IPS-20b (cell line): ENCODE results near the gene TSHR.
"Not testable (repeated sequence)": the region's sequence is repeated elsewhere in the genome, so short reads cannot be mapped to it uniquely, and the experiment has no call there.

Source experiments
- H3K27ac ChIP-seq: one replicate; pipeline ENCODE4 v1.5.1; 2013; ENCODE audit warnings: low read length
- H3K27me3 ChIP-seq: 2 replicates; pipeline ENCODE4 v1.6.1; 2013; ENCODE audit warnings: mild to moderate bottlenecking, low read length, inconsistent platforms; ENCODE audit not compliant: insufficient read depth
- H3K36me3 ChIP-seq: 2 replicates; pipeline ENCODE4 v1.6.1; 2013; ENCODE audit warnings: low read depth, mild to moderate bottlenecking, inconsistent platforms, low read length, moderate library complexity; ENCODE audit not compliant: insufficient read depth
- H3K4me1 ChIP-seq: 2 replicates; pipeline ENCODE4 v1.6.1; 2013; ENCODE audit warnings: mild to moderate bottlenecking, control low read depth, inconsistent platforms, low read length, moderate library complexity; ENCODE audit not compliant: insufficient read depth
- H3K4me3 ChIP-seq: 2 replicates; pipeline ENCODE4 v1.5.1; 2013; ENCODE audit warnings: mild to moderate bottlenecking, low read length, inconsistent platforms
- H3K9ac ChIP-seq: 2 replicates; pipeline ENCODE4 v1.6.1; 2013; ENCODE audit warnings: low read depth, mild to moderate bottlenecking, inconsistent platforms, low read length, moderate library complexity
- H3K9me3 ChIP-seq: 2 replicates; pipeline ENCODE4 v1.6.1; 2013; ENCODE audit warnings: mild to moderate bottlenecking, low read depth, low read length, inconsistent platforms; ENCODE audit not compliant: insufficient read depth

The TSHR gene

DNA sequence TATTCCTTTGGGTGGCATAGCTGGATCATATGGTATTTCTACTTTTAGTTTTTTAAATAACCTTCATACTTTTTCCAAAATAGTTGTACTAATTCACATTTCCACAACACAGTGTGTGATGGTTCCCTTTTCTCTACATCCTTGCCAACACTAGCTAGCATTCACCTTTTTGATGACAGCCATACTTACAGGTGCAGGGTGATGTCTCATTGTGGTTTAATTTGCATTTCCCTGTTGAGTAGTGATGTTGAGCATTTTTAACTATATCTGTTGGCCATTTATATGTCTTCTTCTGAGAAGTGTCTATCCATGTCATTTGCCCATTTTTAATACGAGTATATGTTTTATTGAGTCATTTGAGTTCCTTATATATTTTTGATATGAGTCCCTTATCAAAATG, 96.1 kb downstream of the TSHR start:
- Histone ChIP-seq H3K4me1 (no peaks in the 10 kb centered on the region), H3K27me3 (no peaks in the 10 kb centered on the region), H3K4me3 (no peak overlapping the region), H3K9ac (no peak overlapping the region), H3K36me3 (no peaks in the 10 kb centered on the region), H3K9me3 (peaks cover 17% of the 10 kb centered on the region), H3K27ac (no peak overlapping the region)

DNA sequence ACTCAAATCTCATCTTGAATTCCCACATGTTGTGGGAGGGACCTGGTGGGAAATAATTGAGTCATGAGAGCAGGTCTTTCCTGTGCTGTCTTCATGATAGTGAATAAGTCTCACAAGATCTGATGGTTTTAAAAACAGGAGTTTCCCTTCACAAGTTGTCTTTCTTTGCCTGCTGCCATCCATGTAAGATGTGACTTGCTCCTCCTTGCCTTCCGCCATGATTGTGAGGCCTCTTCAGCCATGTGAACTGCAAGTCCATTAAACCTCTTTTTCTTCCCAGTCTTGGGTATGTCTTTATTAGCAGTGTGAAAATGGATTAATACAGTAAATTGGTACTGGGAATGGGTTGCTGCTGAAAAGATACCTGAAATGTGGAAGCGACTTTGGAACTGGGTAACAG, 98.6 kb downstream of the TSHR start:
- H3K9ac ChIP-seq, H3K4me1 ChIP-seq, H3K36me3 ChIP-seq, H3K4me3 ChIP-seq, H3K27me3 ChIP-seq, H3K27ac ChIP-seq: not testable (repeated sequence)
- peaks cover 17% of the 10 kb centered on the region for H3K9me3 ChIP-seq

DNA sequence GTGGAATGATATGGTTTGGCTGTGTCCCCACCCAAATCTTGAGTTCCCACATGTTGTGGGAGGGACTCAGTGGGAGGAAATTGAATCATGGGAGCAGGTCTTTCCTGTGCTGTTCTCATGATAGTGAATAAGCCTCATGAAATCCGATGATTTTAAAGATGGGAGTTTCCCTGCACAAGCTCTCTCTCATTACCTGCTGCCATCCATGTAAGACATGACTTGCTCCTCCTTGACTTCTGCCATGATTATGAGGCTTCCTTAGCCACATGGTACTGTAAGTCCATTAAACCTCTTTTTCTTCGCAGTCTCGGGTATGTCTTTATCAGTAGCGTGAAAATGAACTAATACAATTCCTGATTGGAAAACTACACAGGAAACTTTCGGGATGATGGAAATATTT, 100.5 kb downstream of the TSHR start:
- Histone ChIP-seq H3K36me3 (no peaks in the 10 kb centered on the region), H3K9ac (no peak overlapping the region), H3K9me3 (peaks cover 17% of the 10 kb centered on the region), H3K27me3 (no peaks in the 10 kb centered on the region), H3K4me3 (no peak overlapping the region), H3K27ac (no peak overlapping the region), H3K4me1 (no peaks in the 10 kb centered on the region)

DNA sequence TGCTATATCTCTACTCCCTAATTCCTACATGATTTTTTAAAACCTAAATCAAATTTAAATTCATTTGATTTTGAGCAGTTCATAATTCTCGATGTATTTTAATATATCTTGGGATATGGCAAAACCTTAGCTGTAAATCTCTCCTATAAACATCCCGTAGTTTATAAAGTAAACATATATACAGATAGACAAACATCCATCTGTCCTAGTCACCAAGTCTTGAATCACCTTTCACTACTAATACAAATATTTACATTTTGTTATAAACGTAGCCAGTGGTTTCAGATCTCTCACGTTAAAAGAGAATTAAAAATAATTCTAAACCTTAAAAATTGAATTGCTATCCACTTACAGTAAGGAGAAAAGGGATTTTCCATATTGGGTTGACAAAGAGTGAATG, 107.0 kb downstream of the TSHR start:
- Histone ChIP-seq H3K4me1 (no peaks in the 10 kb centered on the region), H3K4me3 (no peak overlapping the region)

DNA sequence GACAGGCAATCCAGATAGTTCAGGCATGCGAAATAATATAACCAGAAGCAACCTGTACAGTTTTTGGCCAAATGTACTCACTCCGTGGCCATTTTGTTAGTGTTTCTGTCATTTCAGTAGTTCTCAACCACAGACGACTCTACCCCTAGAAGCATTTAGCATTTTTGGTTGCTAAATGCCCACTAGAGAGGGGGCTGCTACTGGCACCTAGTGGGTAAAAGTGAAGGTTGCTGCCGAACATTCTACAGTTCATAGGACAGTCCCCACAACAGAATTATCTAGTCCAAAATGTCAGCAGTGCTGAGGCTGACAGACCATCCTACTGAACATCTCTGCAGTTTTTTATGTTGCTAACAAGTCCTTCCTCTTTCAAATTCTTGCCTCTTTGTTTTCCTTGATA, 107.4 kb downstream of the TSHR start:
- no peak overlapping the region for H3K9ac ChIP-seq
- no peaks in the 10 kb centered on the region for H3K9me3 ChIP-seq
- no peaks in the 10 kb centered on the region for H3K27me3 ChIP-seq
- no peaks in the 10 kb centered on the region for H3K36me3 ChIP-seq
- no peaks in the 10 kb centered on the region for H3K4me1 ChIP-seq
- H3K27ac ChIP-seq = no peak overlapping the region
- no peak overlapping the region for H3K4me3 ChIP-seq

More for the DNA sequence above, 107.0 kb downstream of the TSHR start:
- H3K36me3 ChIP-seq = no peaks in the 10 kb centered on the region
- H3K9ac ChIP-seq = no peak overlapping the region
- H3K27me3 ChIP-seq = no peaks in the 10 kb centered on the region
- H3K27ac ChIP-seq = no peak overlapping the region
- no peaks in the 10 kb centered on the region for H3K9me3 ChIP-seq

DNA sequence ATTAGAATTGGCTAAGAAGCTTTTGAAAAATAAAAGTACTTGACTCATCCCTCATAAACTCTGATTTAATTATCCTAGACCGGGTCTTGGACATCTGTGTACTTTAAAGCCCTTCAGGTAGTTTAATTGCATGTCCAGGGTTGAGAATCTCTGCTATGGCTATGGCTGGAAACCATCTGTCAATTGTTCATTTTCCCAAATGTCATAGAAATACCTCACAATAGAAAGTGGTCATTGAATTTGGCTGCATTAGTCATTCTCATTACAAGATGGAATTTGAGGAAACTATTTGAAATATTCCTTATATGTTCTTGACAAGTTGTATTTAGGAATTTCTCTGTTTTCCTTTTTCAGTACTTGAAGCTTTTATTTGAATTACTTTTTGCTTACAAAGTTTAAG, 111.3 kb downstream of the TSHR start:
- H3K4me3 ChIP-seq = no peak overlapping the region
- no peaks in the 10 kb centered on the region for H3K36me3 ChIP-seq
- H3K27ac ChIP-seq = no peak overlapping the region
- H3K27me3 ChIP-seq = no peaks in the 10 kb centered on the region
- H3K9me3 ChIP-seq = peaks cover 6% of the 10 kb centered on the region; the same call in 1 of the 2 replicates
- H3K4me1 ChIP-seq = no peaks in the 10 kb centered on the region
- no peak overlapping the region for H3K9ac ChIP-seq

DNA sequence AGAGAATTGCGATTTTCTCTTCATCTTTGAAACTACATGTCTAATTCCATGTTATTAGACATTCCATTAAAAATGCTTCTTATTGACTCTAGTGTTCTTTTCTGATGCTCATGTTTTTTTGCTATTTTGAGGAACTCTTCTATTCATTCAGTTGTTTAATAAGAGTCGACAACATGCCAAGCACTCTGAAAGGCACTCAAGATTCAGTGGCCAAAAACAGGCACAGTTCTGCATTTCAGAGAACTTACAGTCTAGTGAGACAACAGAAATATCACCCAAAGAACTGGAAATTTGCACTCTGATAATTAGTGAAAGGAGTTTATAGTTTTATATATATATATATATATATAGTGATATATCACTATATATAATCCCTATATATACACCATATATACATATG, 111.7 kb downstream of the TSHR start:
- Histone ChIP-seq H3K4me3 (no peak overlapping the region), H3K4me1 (no peaks in the 10 kb centered on the region), H3K27ac (no peak overlapping the region), H3K9me3 (peaks cover 11% of the 10 kb centered on the region; the same call in 1 of the 2 replicates), H3K9ac (no peak overlapping the region), H3K36me3 (no peaks in the 10 kb centered on the region), H3K27me3 (no peaks in the 10 kb centered on the region)

DNA sequence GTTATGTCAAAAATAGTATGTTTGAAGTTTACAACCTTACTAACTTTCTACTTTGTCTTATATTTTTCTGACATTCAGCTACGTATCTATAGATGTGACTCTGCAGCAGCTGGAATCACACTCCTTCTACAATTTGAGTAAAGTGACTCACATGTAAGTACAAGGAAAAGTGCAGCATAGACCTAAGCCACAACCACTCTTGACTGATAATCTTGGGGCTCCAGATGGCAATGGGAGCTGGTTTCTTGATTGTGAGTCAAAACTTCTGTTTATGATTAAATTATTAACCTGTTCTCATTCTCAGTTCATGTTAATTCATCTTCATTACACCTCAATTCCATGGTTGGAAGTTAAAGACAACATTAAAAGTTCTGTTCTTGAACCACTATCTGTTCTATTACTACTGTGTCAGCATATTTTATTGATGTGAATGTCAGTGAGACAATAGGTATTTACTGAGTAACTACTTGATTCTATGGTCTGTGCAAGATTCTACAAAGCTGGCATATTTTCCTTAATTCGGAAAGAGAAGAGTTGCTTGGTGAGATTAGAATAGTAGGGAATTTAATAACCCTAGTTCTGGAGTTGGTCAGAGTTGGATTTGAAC, 112.9 kb downstream of the TSHR start:
- Histone ChIP-seq H3K9me3 (peaks cover 14% of the 10 kb centered on the region; the same call in 1 of the 2 replicates), H3K27me3 (no peaks in the 10 kb centered on the region)

DNA sequence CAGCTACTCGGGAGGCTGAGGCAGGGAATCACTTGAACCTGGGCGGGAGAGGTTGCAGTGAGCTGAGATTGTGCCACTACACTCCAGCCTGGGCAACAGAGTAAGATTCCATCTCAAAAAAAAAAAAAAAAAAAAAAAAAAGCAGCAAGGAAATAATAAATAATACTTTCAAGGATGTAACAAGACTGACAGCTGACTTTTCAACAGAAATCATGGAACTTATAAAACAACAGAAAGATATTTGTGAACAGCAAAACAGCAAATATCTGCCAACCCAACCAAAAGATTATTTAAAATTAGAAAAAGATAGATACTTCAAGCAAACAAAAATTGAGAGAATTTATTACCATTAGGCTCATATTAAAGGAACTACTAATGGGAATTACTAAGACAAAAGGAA, 115.1 kb downstream of the TSHR start:
- H3K27me3 ChIP-seq = no peaks in the 10 kb centered on the region
- peaks cover 14% of the 10 kb centered on the region; the same call in 1 of the 2 replicates for H3K9me3 ChIP-seq
- no peak overlapping the region for H3K4me3 ChIP-seq
- H3K36me3 ChIP-seq = no peaks in the 10 kb centered on the region
- H3K9ac ChIP-seq = no peak overlapping the region
- no peak overlapping the region for H3K27ac ChIP-seq
- H3K4me1 ChIP-seq = no peaks in the 10 kb centered on the region

More for the DNA sequence above, 112.9 kb downstream of the TSHR start:
- Histone ChIP-seq H3K9ac (no peak overlapping the region), H3K4me3 (no peak overlapping the region), H3K36me3 (no peaks in the 10 kb centered on the region), H3K27ac (no peak overlapping the region), H3K4me1 (no peaks in the 10 kb centered on the region)

DNA sequence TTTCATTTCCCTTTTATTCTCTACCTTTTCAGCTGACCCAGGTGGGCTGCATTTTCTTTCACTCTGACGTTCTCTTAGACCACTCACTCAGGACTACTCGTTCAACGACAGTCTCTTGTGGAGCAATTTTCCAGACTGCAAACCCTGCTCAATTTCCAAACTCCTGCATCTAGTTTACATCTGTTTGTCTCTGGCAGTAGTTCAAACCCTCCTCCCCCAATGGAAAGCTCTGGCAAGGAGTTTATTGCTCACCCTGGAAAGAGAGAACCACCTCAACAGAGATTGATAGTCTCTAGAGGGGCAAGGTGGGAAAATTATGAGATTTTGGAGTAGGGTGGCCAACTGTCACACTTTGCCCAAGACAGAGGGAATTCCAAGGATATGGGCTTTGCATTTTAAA, 130.2 kb downstream of the TSHR start:
- Histone ChIP-seq H3K36me3 (no peaks in the 10 kb centered on the region), H3K4me1 (no peaks in the 10 kb centered on the region), H3K9ac (no peak overlapping the region), H3K27me3 (no peaks in the 10 kb centered on the region), H3K27ac (no peak overlapping the region), H3K4me3 (no peak overlapping the region), H3K9me3 (no peaks in the 10 kb centered on the region)

DNA sequence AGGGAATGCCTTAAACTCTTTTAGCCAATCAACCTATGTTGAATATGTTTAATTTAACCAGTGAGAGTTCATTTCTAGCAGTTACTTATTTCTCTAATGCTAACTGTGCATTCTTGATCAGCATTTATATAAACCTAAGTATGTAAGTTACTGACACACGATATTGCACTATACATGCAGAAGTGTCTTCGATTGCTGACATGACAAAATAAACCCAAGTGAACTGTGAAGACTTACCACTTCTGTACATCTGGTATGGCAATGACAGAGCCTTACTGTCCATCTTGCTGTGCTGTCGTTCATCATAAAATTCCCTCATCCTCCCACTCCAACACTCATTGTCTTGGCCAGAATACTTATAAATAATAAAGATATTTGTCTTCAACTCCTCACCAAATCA, 131.8 kb downstream of the TSHR start:
- no peaks in the 10 kb centered on the region for H3K4me1 ChIP-seq
- no peak overlapping the region for H3K9ac ChIP-seq
- no peaks in the 10 kb centered on the region for H3K27me3 ChIP-seq
- H3K27ac ChIP-seq = no peak overlapping the region
- no peak overlapping the region for H3K4me3 ChIP-seq
- no peaks in the 10 kb centered on the region for H3K9me3 ChIP-seq
- H3K36me3 ChIP-seq = no peaks in the 10 kb centered on the region

DNA sequence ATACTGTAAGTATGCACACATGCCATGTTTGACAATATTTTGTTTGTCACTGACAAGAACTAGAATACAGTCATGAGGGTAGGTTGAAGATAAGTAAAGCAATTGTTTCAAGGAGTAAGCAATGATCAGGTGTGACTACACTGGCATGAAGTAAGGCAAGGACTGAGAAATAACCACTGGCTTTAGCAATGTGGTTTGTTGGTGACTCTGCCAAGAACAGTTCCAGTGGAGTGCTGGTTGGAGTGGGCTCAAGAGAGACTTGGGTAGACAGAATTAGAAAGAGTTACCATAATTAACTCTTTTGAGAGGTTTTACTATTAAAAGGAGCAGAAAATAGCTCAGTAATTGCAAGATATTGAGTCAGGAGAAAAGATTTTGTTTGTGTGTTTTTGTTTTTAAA, 135.7 kb downstream of the TSHR start:
- Histone ChIP-seq H3K4me3 (no peak overlapping the region), H3K9ac (no peak overlapping the region), H3K36me3 (no peaks in the 10 kb centered on the region), H3K27me3 (no peaks in the 10 kb centered on the region), H3K27ac (no peak overlapping the region), H3K9me3 (no peaks in the 10 kb centered on the region), H3K4me1 (no peaks in the 10 kb centered on the region)
